HCT116 (cell line): ENCODE results near the gene ITIH4. TPM values are rescaled to one million over a fixed set of nuclear protein-coding genes. Genes with fewer than 3 reads are reported as not detected.

ENCODE experiments used
- ATAC-seq: fragments of 200-7000 bp; cut with Tn5 transposase; 2 replicates; pipeline ENCODE4 v1.9.1; 2020; ENCODE audit warnings: mild to moderate bottlenecking, moderate library complexity
- BruUV-seq: library from RNA; stranded (reverse); fragments of 400-500 nt; replicated peaks from 2 replicates; lab custom pipeline; 2021; lab: Mats Ljungman, UMichigan
- CTCF ChIA-PET: fragments of 300-600 bp; sonication (Branson Sonifier 250); formaldehyde crosslinking; loops from one replicate; lab custom pipeline; 2021; ENCODE audit warnings: antibody characterized with exemption; lab: Charles Lee
- POLR2A ChIA-PET: fragments of 300-600, 350-600 bp; sonication (Branson Sonifier 250); formaldehyde crosslinking; loops from one replicate; lab custom pipeline; 2021; ENCODE audit warnings: antibody characterized with exemption; lab: Charles Lee
- RAD21 ChIA-PET, 2 experiments: fragments of 300-600 bp; sonication (Branson Sonifier 250); formaldehyde crosslinking; loops; one replicate each; lab custom pipeline; 2023; ENCODE audit warnings: low total read pairs in 2 of 2; ENCODE audit not compliant: uncharacterized antibody in 2 of 2, unreplicated experiment in 2 of 2, low non-redundant PET in 1 of 2; lab: Charles Lee
- DNase-seq: peaks from one replicate; pipeline ENCODE4 v3.0.0-alpha.2; 2010; ENCODE audit warnings: low read depth, low spot score
- H2AFZ ChIP-seq: fragments of 200-600 bp; shearing (Covaris generic), sonication (generic); 2 replicates; pipeline ENCODE4 v1.6.1; 2017; ENCODE audit warnings: low read depth, mixed run types, mixed read lengths, antibody characterized with exemption, low read length; ENCODE audit not compliant: poor library complexity, severe bottlenecking
- H3K27ac ChIP-seq: 2 replicates; pipeline ENCODE4 v1.5.1; 2012; ENCODE audit warnings: low read depth, low read length
- H3K27me3 ChIP-seq: fragments of 200-600 bp; sonication (generic); 2 replicates; pipeline ENCODE4 v1.6.1; 2016; ENCODE audit warnings: mixed run types, low read length, mixed read lengths; ENCODE audit not compliant: insufficient read depth
- H3K36me3 ChIP-seq, 2 experiments: fragments of 200-500 bp in 1 of 2; fragments of 200-600 bp in 1 of 2; sonication (Bioruptor generic) in 1 of 2; sonication (generic) in 1 of 2; 2 replicates each; pipeline versions ENCODE4 v1.5.1 to v1.6.1; 2014 to 2016; ENCODE audit warnings: low read length in 2 of 2, inconsistent platforms in 1 of 2, mixed read lengths in 1 of 2, mixed run types in 1 of 2; ENCODE audit not compliant: insufficient read depth in 2 of 2, control insufficient read depth in 1 of 2
- H3K4me1 ChIP-seq, 2 experiments: fragments of 200-600 bp in 1 of 2; sonication (generic) in 1 of 2; 2 replicates each; pipeline versions ENCODE4 v1.5.1 to v1.6.1; 2012 to 2017; ENCODE audit warnings: low read length in 2 of 2, inconsistent platforms in 1 of 2, mild to moderate bottlenecking in 1 of 2, mixed read lengths in 1 of 2, mixed run types in 1 of 2, moderate library complexity in 1 of 2; ENCODE audit not compliant: insufficient read depth in 2 of 2, control insufficient read depth in 1 of 2
- H3K4me2 ChIP-seq: fragments of 200-600 bp; sonication (generic); 2 replicates; pipeline ENCODE4 v1.6.1; 2017; ENCODE audit warnings: mixed run types, low read length, mixed read lengths
- H3K4me3 ChIP-seq, 2 experiments: fragments of 200-600 bp in 1 of 2; sonication (generic) in 1 of 2; replicated peaks in 1 of 2; 2 replicates each; pipeline ENCODE4 v1.5.1; 2011 to 2016; ENCODE audit warnings: low read length in 2 of 2, control low read depth in 1 of 2, low read depth in 1 of 2, mild to moderate bottlenecking in 1 of 2, mixed read lengths in 1 of 2, mixed run types in 1 of 2
- H3K79me2 ChIP-seq: fragments of 200-600 bp; sonication (generic); 2 replicates; pipeline ENCODE4 v1.6.1; 2017; ENCODE audit warnings: mild to moderate bottlenecking, mixed run types, low read length, moderate library complexity, mixed read lengths; ENCODE audit not compliant: insufficient read depth
- H3K9ac ChIP-seq: fragments of 200-600 bp; sonication (generic); 2 replicates; pipeline ENCODE4 v1.6.1; 2016; ENCODE audit warnings: low read length, mixed read lengths
- H3K9me2 ChIP-seq: fragments of 200-600 bp; sonication (generic), shearing (Covaris generic); 2 replicates; pipeline ENCODE4 v1.6.1; 2017; ENCODE audit warnings: mixed run types, mild to moderate bottlenecking, moderate library complexity; ENCODE audit not compliant: insufficient read depth
- H3K9me3 ChIP-seq, 2 experiments: fragments of 200-500 bp in 1 of 2; fragments of 200-600 bp in 1 of 2; sonication (Bioruptor generic) in 1 of 2; sonication (generic) in 1 of 2; 2 replicates each; pipeline ENCODE4 v1.6.1; 2014 to 2017; ENCODE audit warnings: low read length in 2 of 2, mixed read lengths in 2 of 2, inconsistent platforms in 1 of 2, low read depth in 1 of 2, mild to moderate bottlenecking in 1 of 2, mixed run types in 1 of 2, moderate library complexity in 1 of 2; ENCODE audit not compliant: control insufficient read depth in 1 of 2, insufficient read depth in 1 of 2
- H4K20me1 ChIP-seq: fragments of 200-600 bp; sonication (generic), shearing (Covaris generic); 2 replicates; pipeline ENCODE4 v1.6.1; 2017; ENCODE audit warnings: mixed run types, mild to moderate bottlenecking, moderate library complexity; ENCODE audit not compliant: insufficient read depth
- CEBPB ChIP-seq: IDR thresholded peaks from 2 replicates; pipeline ENCODE4 v1.6.1; 2012; ENCODE audit warnings: low read depth
- EZH2phosphoT487 ChIP-seq: fragments of 200-600 bp; IDR thresholded peaks from 2 replicates; pipeline ENCODE4 v1.6.1; 2018; ENCODE audit warnings: antibody characterized with exemption, borderline replicate concordance
- POLR2AphosphoS5 ChIP-seq: IDR thresholded peaks from 2 replicates; pipeline ENCODE4 v1.6.1; 2011; ENCODE audit warnings: mild to moderate bottlenecking, low read depth, low read length, moderate library complexity
- SP1 ChIP-seq: IDR thresholded peaks from 2 replicates; pipeline ENCODE4 v1.6.1; 2012; ENCODE audit warnings: low read depth
- TCF7L2 ChIP-seq: IDR thresholded peaks from 2 replicates; pipeline ENCODE4 v1.7.0; 2011; ENCODE audit warnings: borderline replicate concordance, inconsistent platforms; ENCODE audit not compliant: insufficient read depth, insufficient read length; ENCODE audit errors: extremely low read depth
- intact Hi-C: fragments of 100-400 bp; cut with micrococcal nuclease; formaldehyde crosslinking; loops from 2 replicates; pipeline ENCODE4 v1.10.0; 2022
- total RNA-seq: library from RNA; stranded (reverse); gene quantifications from one replicate; pipeline ENCODE4 v1.2.1, GENCODE V29; 2021; ENCODE audit not compliant: unreplicated experiment

The ITIH4 gene
- total RNA-seq, 1 experiment from 2014 or later = 4.1 TPM

GRCh38 chr3:52874864-52875587 lies 44.6 kb upstream of the ITIH4 start (continued):
- TF ChIP-seq SP1 (no peak), TCF7L2 (no peak), CEBPB (no peak), EZH2phosphoT487 (no peak)

GRCh38 chr3:52874160-52874701 lies 43.8 kb upstream of the ITIH4 start:
- ChIA-PET RAD21 (no interaction called here), POLR2A (no interaction called here), CTCF (interaction anchor here (1.0 kb wide), 1 partner anchor 61 kb away, joined by 3 read pairs; no protein-coding TSS in a partner anchor)
- no peak for ATAC-seq
- H3K4me2 ChIP-seq = no peak overlapping the region
- DNase-seq = no peak
- no peak overlapping the region for H3K27ac ChIP-seq
- 0 out of 2 replicates have a peak, but pooled peaks cover 3% of the 10 kb centered on the region for H3K79me2 ChIP-seq
- H3K9me2 ChIP-seq = no peaks in the 10 kb centered on the region
- no peaks in the 10 kb centered on the region for H3K36me3 ChIP-seq
- TF ChIP-seq POLR2AphosphoS5 = no peak
- TF ChIP-seq, all 23 proteins: peak for 0
- no peaks in the 10 kb centered on the region for H4K20me1 ChIP-seq
- intact Hi-C loops = no loop called here
- H3K9me3 ChIP-seq = no peaks in the 10 kb centered on the region
- no TSS peak for BruUV-seq
- no peak overlapping the region for H3K9ac ChIP-seq
- H3K4me3 ChIP-seq = no peak overlapping the region
- H2AFZ ChIP-seq = no peak overlapping the region
- H3K4me1 ChIP-seq = no peaks in the 10 kb centered on the region; a peak in 1 of 4 replicates
- no peaks in the 10 kb centered on the region for H3K27me3 ChIP-seq
